ENCODE measurements around the gene ENAH.

- TF ChIP-seq CTCF (IDR thresholded peaks at IDR 0.05; ENCODE audit: low read length) = no peak
- TF ChIP-seq EZH2 (optimal IDR thresholded peaks at IDR 0.05; ENCODE audit: low read depth, low read length) = no peak
- TF ChIP-seq EZH2phosphoT487 (IDR thresholded peaks at IDR 0.05; ENCODE audit: low read length) = no peak
These were observed 72.5 kb downstream of the ENAH start for GRCh38 chr1:225580238-225581099.
